ENCODE data around the gene MED9.

- no peak for TF ChIP-seq POLR2A (IDR thresholded peaks at IDR 0.05)
- TF ChIP-seq, protein P1, sequence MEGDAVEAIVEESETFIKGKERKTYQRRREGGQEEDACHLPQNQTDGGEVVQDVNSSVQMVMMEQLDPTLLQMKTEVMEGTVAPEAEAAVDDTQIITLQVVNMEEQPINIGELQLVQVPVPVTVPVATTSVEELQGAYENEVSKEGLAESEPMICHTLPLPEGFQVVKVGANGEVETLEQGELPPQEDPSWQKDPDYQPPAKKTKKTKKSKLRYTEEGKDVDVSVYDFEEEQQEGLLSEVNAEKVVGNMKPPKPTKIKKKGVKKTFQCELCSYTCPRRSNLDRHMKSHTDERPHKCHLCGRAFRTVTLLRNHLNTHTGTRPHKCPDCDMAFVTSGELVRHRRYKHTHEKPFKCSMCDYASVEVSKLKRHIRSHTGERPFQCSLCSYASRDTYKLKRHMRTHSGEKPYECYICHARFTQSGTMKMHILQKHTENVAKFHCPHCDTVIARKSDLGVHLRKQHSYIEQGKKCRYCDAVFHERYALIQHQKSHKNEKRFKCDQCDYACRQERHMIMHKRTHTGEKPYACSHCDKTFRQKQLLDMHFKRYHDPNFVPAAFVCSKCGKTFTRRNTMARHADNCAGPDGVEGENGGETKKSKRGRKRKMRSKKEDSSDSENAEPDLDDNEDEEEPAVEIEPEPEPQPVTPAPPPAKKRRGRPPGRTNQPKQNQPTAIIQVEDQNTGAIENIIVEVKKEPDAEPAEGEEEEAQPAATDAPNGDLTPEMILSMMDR (IDR thresholded peaks at IDR 0.05), result no peak
Observed at GRCh38 chr17:17440938-17441675, 35.7 kb upstream of the MED9 start.

All from esophagus squamous epithelium (tissue), 4 donors.